Measurements from ENCODE around the gene TMSB4X. TPM values are rescaled to one million over a fixed set of nuclear protein-coding genes. Genes with fewer than 3 reads are reported as not detected.

TMSB4X gene
- total RNA-seq, 1 donor from 2014 or later, result 3,093 TPM

DNA sequence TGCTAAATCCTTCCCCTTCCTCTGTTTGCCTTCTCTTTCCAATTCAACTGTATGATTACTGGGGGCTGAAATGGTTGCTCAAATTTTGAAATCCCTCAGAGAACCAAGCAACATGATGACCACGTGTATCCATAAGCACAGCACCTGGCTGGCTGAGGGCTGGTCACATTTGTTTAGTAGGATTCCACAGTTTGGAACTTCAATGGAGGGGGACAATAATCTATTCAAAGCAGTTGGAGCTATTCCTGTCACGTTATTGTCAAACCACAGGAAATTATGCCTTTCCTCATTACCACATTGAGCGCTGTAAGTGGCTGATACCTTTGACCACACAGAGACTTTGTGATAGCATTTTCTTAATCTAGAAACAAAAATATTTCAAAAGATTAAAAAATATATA, 7.0 kb downstream of the TMSB4X start:
- Mint-ChIP-seq H3K27me3 (ENCODE audit: low read depth) (no peaks in the 10 kb centered on the region), H3K36me3 (ENCODE audit: low read depth) (peaks cover 10% of the 10 kb centered on the region), H3K27ac (ENCODE audit: unreplicated experiment) (peak overlapping the region; percentile 42), H3K4me1 (ENCODE audit: low read depth) (peaks cover 49% of the 10 kb centered on the region), H3K9me3 (ENCODE audit: low read depth) (peaks cover 14% of the 10 kb centered on the region), H3K4me3 (ENCODE audit: unreplicated experiment) (no peak overlapping the region)
- no peak for DNase-seq (ENCODE audit: low spot score)
- TF ChIP-seq, protein P1, sequence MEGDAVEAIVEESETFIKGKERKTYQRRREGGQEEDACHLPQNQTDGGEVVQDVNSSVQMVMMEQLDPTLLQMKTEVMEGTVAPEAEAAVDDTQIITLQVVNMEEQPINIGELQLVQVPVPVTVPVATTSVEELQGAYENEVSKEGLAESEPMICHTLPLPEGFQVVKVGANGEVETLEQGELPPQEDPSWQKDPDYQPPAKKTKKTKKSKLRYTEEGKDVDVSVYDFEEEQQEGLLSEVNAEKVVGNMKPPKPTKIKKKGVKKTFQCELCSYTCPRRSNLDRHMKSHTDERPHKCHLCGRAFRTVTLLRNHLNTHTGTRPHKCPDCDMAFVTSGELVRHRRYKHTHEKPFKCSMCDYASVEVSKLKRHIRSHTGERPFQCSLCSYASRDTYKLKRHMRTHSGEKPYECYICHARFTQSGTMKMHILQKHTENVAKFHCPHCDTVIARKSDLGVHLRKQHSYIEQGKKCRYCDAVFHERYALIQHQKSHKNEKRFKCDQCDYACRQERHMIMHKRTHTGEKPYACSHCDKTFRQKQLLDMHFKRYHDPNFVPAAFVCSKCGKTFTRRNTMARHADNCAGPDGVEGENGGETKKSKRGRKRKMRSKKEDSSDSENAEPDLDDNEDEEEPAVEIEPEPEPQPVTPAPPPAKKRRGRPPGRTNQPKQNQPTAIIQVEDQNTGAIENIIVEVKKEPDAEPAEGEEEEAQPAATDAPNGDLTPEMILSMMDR (IDR thresholded peaks at IDR 0.05), result no peak

DNA sequence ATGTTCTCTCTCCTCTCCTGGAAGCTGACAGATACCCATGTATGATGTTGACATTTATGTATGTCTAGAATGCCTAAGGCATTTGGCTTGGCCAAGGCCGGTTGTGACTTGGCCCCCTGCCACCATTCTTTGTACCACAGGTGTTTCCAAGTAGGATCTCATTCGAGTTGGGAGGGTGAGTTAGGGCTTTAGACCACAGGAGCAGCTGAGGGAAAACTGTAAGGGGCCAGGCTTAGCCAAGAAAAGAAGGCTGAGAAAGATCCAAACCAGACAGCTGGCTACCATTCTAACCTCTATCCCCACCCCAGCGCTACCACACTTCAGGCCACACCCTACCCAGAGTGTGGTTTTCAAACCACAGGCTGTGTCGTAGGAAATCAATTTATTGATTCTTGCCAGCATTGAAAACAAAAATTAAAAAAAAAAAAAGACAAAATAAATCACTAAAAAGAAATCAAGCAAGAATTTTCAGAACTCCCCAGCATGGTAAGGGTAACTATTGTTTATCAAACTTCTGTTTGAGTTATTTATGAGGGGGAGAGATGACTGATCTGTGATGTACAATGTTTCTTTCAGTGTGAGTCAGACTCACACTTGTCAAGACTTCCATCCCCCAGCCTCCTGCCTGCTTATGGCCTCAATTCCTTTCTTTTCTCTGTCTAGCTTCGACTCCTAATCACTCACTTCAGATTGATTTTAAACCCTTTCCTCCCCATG, 9.9 kb downstream of the TMSB4X start:
- TF ChIP-seq, protein P1 (IDR thresholded peaks at IDR 0.05), result no peak
- Mint-ChIP-seq H3K36me3 (ENCODE audit: low read depth) (peaks cover 2% of the 10 kb centered on the region), H3K27me3 (ENCODE audit: low read depth) (no peaks in the 10 kb centered on the region), H3K9me3 (ENCODE audit: low read depth) (peaks cover 15% of the 10 kb centered on the region), H3K27ac (ENCODE audit: unreplicated experiment) (peak overlapping the region; percentile 69), H3K4me1 (ENCODE audit: low read depth) (peaks cover 41% of the 10 kb centered on the region), H3K4me3 (ENCODE audit: unreplicated experiment) (no peak overlapping the region)
- DNase-seq (ENCODE audit: low spot score), result no peak

DNA sequence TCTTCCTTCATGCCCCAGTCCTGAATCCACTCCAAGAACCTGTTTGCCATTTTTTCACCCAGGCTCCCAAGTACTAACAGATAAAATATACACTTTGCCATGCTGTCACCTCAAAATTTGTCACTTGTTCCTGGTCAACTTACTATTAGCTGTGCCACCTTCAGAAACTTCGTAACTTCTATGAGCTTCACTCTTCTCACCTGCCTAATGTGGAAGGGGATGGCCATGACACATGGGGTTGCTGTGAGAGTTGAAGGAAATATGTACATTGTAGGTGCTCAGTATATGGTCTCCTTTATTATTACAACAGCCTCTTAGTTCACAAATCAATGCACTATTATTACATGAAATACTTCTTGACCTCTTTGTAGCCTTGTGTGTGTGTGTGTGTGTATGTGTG, 10.4 kb downstream of the TMSB4X start:
- H3K9me3 Mint-ChIP-seq (ENCODE audit: low read depth), result peaks cover 15% of the 10 kb centered on the region
- no peak for DNase-seq (ENCODE audit: low spot score)
- H3K36me3 Mint-ChIP-seq (ENCODE audit: low read depth), result peaks cover 2% of the 10 kb centered on the region
- H3K27ac Mint-ChIP-seq (ENCODE audit: unreplicated experiment), result peak overlapping the region; percentile 69
- TF ChIP-seq, protein P1 (IDR thresholded peaks at IDR 0.05), result no peak
- H3K4me1 Mint-ChIP-seq (ENCODE audit: low read depth), result peaks cover 43% of the 10 kb centered on the region
- H3K27me3 Mint-ChIP-seq (ENCODE audit: low read depth), result no peaks in the 10 kb centered on the region
- no peak overlapping the region for H3K4me3 Mint-ChIP-seq (ENCODE audit: unreplicated experiment)

DNA sequence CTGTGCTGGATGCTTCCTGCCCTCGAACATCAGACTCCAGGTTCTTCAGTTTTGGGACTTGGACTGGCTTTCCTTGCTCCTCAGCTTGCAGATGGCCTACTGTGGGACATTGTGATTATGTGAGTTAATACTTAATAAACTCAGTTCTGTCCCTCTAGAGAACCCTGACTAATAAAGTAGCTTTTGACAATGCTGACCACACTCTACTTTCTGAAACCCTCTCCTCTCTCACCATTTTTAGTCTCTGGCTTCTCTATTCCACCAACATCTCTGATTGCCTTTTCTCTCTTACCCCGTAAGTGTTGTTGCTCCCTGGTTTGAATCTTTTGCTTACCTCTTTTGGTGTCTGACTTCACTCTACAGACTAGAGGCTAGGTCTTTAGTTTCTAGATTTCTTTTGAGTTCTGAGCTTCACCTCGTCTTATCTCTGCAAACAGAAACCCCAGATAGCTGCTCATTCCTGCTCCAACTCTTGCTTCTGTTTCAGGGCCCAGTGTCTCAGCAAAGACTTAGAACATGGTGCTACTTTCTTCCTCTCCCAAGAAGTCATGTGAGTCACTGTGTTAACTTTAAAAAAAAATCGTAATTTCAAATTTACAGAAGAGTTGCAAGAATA, 11.4 kb downstream of the TMSB4X start:
- Mint-ChIP-seq H3K36me3 (ENCODE audit: low read depth) (peaks cover 2% of the 10 kb centered on the region), H3K4me3 (ENCODE audit: unreplicated experiment) (no peak overlapping the region), H3K9me3 (ENCODE audit: low read depth) (peaks cover 15% of the 10 kb centered on the region), H3K27ac (ENCODE audit: unreplicated experiment) (no peak overlapping the region), H3K4me1 (ENCODE audit: low read depth) (peaks cover 43% of the 10 kb centered on the region), H3K27me3 (ENCODE audit: low read depth) (no peaks in the 10 kb centered on the region)
- no peak for DNase-seq (ENCODE audit: low spot score)
- TF ChIP-seq, protein P1 (IDR thresholded peaks at IDR 0.05), result no peak

DNA sequence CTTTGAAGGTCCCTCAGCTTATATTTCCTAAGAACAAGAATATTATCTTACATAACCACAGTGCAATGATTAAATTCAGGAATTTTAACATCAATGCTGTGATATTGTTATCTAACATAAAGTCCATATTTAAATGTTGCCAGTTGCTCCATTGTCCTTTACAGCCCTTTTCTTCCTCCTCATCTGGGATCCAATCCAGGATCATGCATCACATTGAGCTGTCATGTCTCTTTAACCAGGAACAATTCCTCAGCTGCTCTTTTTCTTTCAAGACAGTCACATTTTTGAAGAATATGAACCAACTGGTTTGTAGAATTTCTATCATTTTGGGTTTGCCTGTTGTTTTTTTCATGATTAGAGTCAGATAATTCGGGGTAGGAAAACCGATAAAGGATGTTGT, 12.0 kb downstream of the TMSB4X start:
- Mint-ChIP-seq H3K27me3 (ENCODE audit: low read depth) (no peaks in the 10 kb centered on the region), H3K4me1 (ENCODE audit: low read depth) (peaks cover 43% of the 10 kb centered on the region), H3K27ac (ENCODE audit: unreplicated experiment) (no peak overlapping the region), H3K36me3 (ENCODE audit: low read depth) (peaks cover 2% of the 10 kb centered on the region), H3K4me3 (ENCODE audit: unreplicated experiment) (no peak overlapping the region), H3K9me3 (ENCODE audit: low read depth) (peaks cover 20% of the 10 kb centered on the region)
- DNase-seq (ENCODE audit: low spot score), result no peak
- TF ChIP-seq, protein P1 (IDR thresholded peaks at IDR 0.05), result no peak
